HCT116 (cell line): ENCODE measurements around the gene SFTPA2. TPM values are rescaled to one million over a fixed set of nuclear protein-coding genes. Genes with fewer than 3 reads are reported as not detected.

Source experiments
- ATAC-seq: fragments of 200-7000 bp; cut with Tn5 transposase; 2 replicates; pipeline ENCODE4 v1.9.1; 2020; ENCODE audit warnings: mild to moderate bottlenecking, moderate library complexity
- BruUV-seq: library from RNA; stranded (reverse); fragments of 400-500 nt; replicated peaks from 2 replicates; lab custom pipeline; 2021; lab: Mats Ljungman, UMichigan
- CTCF ChIA-PET: fragments of 300-600 bp; sonication (Branson Sonifier 250); formaldehyde crosslinking; loops from one replicate; lab custom pipeline; 2021; ENCODE audit warnings: antibody characterized with exemption; lab: Charles Lee
- POLR2A ChIA-PET: fragments of 300-600, 350-600 bp; sonication (Branson Sonifier 250); formaldehyde crosslinking; loops from one replicate; lab custom pipeline; 2021; ENCODE audit warnings: antibody characterized with exemption; lab: Charles Lee
- RAD21 ChIA-PET, 2 experiments: fragments of 300-600 bp; sonication (Branson Sonifier 250); formaldehyde crosslinking; loops; one replicate each; lab custom pipeline; 2023; ENCODE audit warnings: low total read pairs in 2 of 2; ENCODE audit not compliant: uncharacterized antibody in 2 of 2, unreplicated experiment in 2 of 2, low non-redundant PET in 1 of 2; lab: Charles Lee
- DNase-seq: peaks from one replicate; pipeline ENCODE4 v3.0.0-alpha.2; 2010; ENCODE audit warnings: low read depth, low spot score
- H2AFZ ChIP-seq: fragments of 200-600 bp; shearing (Covaris generic), sonication (generic); 2 replicates; pipeline ENCODE4 v1.6.1; 2017; ENCODE audit warnings: low read depth, mixed run types, mixed read lengths, antibody characterized with exemption, low read length; ENCODE audit not compliant: poor library complexity, severe bottlenecking
- H3K27ac ChIP-seq: 2 replicates; pipeline ENCODE4 v1.5.1; 2012; ENCODE audit warnings: low read depth, low read length
- H3K27me3 ChIP-seq: fragments of 200-600 bp; sonication (generic); 2 replicates; pipeline ENCODE4 v1.6.1; 2016; ENCODE audit warnings: mixed run types, low read length, mixed read lengths; ENCODE audit not compliant: insufficient read depth
- H3K36me3 ChIP-seq, 2 experiments: fragments of 200-500 bp in 1 of 2; fragments of 200-600 bp in 1 of 2; sonication (Bioruptor generic) in 1 of 2; sonication (generic) in 1 of 2; 2 replicates each; pipeline versions ENCODE4 v1.5.1 to v1.6.1; 2014 to 2016; ENCODE audit warnings: low read length in 2 of 2, inconsistent platforms in 1 of 2, mixed read lengths in 1 of 2, mixed run types in 1 of 2; ENCODE audit not compliant: insufficient read depth in 2 of 2, control insufficient read depth in 1 of 2
- H3K4me1 ChIP-seq, 2 experiments: fragments of 200-600 bp in 1 of 2; sonication (generic) in 1 of 2; 2 replicates each; pipeline versions ENCODE4 v1.5.1 to v1.6.1; 2012 to 2017; ENCODE audit warnings: low read length in 2 of 2, inconsistent platforms in 1 of 2, mild to moderate bottlenecking in 1 of 2, mixed read lengths in 1 of 2, mixed run types in 1 of 2, moderate library complexity in 1 of 2; ENCODE audit not compliant: insufficient read depth in 2 of 2, control insufficient read depth in 1 of 2
- H3K4me2 ChIP-seq: fragments of 200-600 bp; sonication (generic); 2 replicates; pipeline ENCODE4 v1.6.1; 2017; ENCODE audit warnings: mixed run types, low read length, mixed read lengths
- H3K4me3 ChIP-seq, 2 experiments: fragments of 200-600 bp in 1 of 2; sonication (generic) in 1 of 2; replicated peaks in 1 of 2; 2 replicates each; pipeline ENCODE4 v1.5.1; 2011 to 2016; ENCODE audit warnings: low read length in 2 of 2, control low read depth in 1 of 2, low read depth in 1 of 2, mild to moderate bottlenecking in 1 of 2, mixed read lengths in 1 of 2, mixed run types in 1 of 2
- H3K79me2 ChIP-seq: fragments of 200-600 bp; sonication (generic); 2 replicates; pipeline ENCODE4 v1.6.1; 2017; ENCODE audit warnings: mild to moderate bottlenecking, mixed run types, low read length, moderate library complexity, mixed read lengths; ENCODE audit not compliant: insufficient read depth
- H3K9ac ChIP-seq: fragments of 200-600 bp; sonication (generic); 2 replicates; pipeline ENCODE4 v1.6.1; 2016; ENCODE audit warnings: low read length, mixed read lengths
- H3K9me2 ChIP-seq: fragments of 200-600 bp; sonication (generic), shearing (Covaris generic); 2 replicates; pipeline ENCODE4 v1.6.1; 2017; ENCODE audit warnings: mixed run types, mild to moderate bottlenecking, moderate library complexity; ENCODE audit not compliant: insufficient read depth
- H3K9me3 ChIP-seq, 2 experiments: fragments of 200-500 bp in 1 of 2; fragments of 200-600 bp in 1 of 2; sonication (Bioruptor generic) in 1 of 2; sonication (generic) in 1 of 2; 2 replicates each; pipeline ENCODE4 v1.6.1; 2014 to 2017; ENCODE audit warnings: low read length in 2 of 2, mixed read lengths in 2 of 2, inconsistent platforms in 1 of 2, low read depth in 1 of 2, mild to moderate bottlenecking in 1 of 2, mixed run types in 1 of 2, moderate library complexity in 1 of 2; ENCODE audit not compliant: control insufficient read depth in 1 of 2, insufficient read depth in 1 of 2
- H4K20me1 ChIP-seq: fragments of 200-600 bp; sonication (generic), shearing (Covaris generic); 2 replicates; pipeline ENCODE4 v1.6.1; 2017; ENCODE audit warnings: mixed run types, mild to moderate bottlenecking, moderate library complexity; ENCODE audit not compliant: insufficient read depth
- CBX3 ChIP-seq: IDR thresholded peaks from 2 replicates; pipeline ENCODE4 v1.6.1; 2012; ENCODE audit warnings: low read depth
- CEBPB ChIP-seq: IDR thresholded peaks from 2 replicates; pipeline ENCODE4 v1.6.1; 2012; ENCODE audit warnings: low read depth
- EGR1 ChIP-seq: IDR thresholded peaks from 2 replicates; pipeline ENCODE4 v1.6.1; 2012; ENCODE audit warnings: low read depth
- ELF1 ChIP-seq: IDR thresholded peaks from 2 replicates; pipeline ENCODE4 v1.6.1; 2012; ENCODE audit warnings: low read depth, borderline replicate concordance
- EZH2 ChIP-seq: fragments of 200-600 bp; sonication (generic); IDR thresholded peaks from 2 replicates; pipeline ENCODE4 v1.6.1; 2017; ENCODE audit warnings: antibody characterized with exemption, mixed run types
- FOSL1 ChIP-seq: IDR thresholded peaks from 2 replicates; pipeline ENCODE4 v1.6.1; 2012; ENCODE audit warnings: low read depth
- POLR2A ChIP-seq: IDR thresholded peaks from 2 replicates; pipeline ENCODE4 v1.7.0; 2011; ENCODE audit warnings: borderline replicate concordance; ENCODE audit not compliant: insufficient read depth, insufficient read length; ENCODE audit errors: extremely low read depth
- POLR2AphosphoS5 ChIP-seq: IDR thresholded peaks from 2 replicates; pipeline ENCODE4 v1.6.1; 2011; ENCODE audit warnings: mild to moderate bottlenecking, low read depth, low read length, moderate library complexity
- RAD21 ChIP-seq: IDR thresholded peaks from 2 replicates; pipeline ENCODE4 v1.6.1; 2012; ENCODE audit warnings: low read depth, mild to moderate bottlenecking
- SIN3A ChIP-seq: IDR thresholded peaks from 2 replicates; pipeline ENCODE4 v1.6.1; 2012; ENCODE audit warnings: low read depth
- SP1 ChIP-seq: IDR thresholded peaks from 2 replicates; pipeline ENCODE4 v1.6.1; 2012; ENCODE audit warnings: low read depth
- TCF7L2 ChIP-seq: IDR thresholded peaks from 2 replicates; pipeline ENCODE4 v1.7.0; 2011; ENCODE audit warnings: borderline replicate concordance, inconsistent platforms; ENCODE audit not compliant: insufficient read depth, insufficient read length; ENCODE audit errors: extremely low read depth
- YY1 ChIP-seq: IDR thresholded peaks from 2 replicates; pipeline ENCODE4 v1.6.1; 2011; ENCODE audit warnings: low read length, low read depth, moderate library complexity, mild to moderate bottlenecking; ENCODE audit not compliant: insufficient replicate concordance; ENCODE audit errors: extremely low read depth
- ZFX ChIP-seq: fragments of 450-650 bp; IDR thresholded peaks from 2 replicates; pipeline ENCODE4 v1.6.1; 2017
- ZNF274 ChIP-seq: fragments of 200-500 bp; sonication (Bioruptor generic); IDR thresholded peaks from 2 replicates; pipeline ENCODE4 v1.6.1; 2014; ENCODE audit warnings: mild to moderate bottlenecking, low read depth, low read length, inconsistent platforms
- intact Hi-C: fragments of 100-400 bp; cut with micrococcal nuclease; formaldehyde crosslinking; loops from 2 replicates; pipeline ENCODE4 v1.10.0; 2022
- total RNA-seq: library from RNA; stranded (reverse); gene quantifications from one replicate; pipeline ENCODE4 v1.2.1, GENCODE V29; 2021; ENCODE audit not compliant: unreplicated experiment
- TF ChIP-seq, protein P1 (sequence below): IDR thresholded peaks from 2 replicates; pipeline ENCODE4 v1.6.1; 2012; ENCODE audit warnings: low read depth
- TF ChIP-seq, protein P2 (sequence below), 3 experiments: fragments of 200-600 bp in 1 of 3; sonication (generic) in 1 of 3; IDR thresholded peaks in 2 of 3; conservative IDR thresholded peaks in 1 of 3; 2 replicates each; pipeline ENCODE4 v1.5.1; 2012 to 2017; ENCODE audit warnings: low read depth in 2 of 3, low read length in 2 of 3, antibody characterized with exemption in 1 of 3, borderline replicate concordance in 1 of 3, control low read depth in 1 of 3, mild to moderate bottlenecking in 1 of 3, mixed read lengths in 1 of 3, mixed run types in 1 of 3, moderate library complexity in 1 of 3; ENCODE audit not compliant: insufficient read depth in 1 of 3
- TF ChIP-seq, protein P3 (sequence below): IDR thresholded peaks from 2 replicates; pipeline ENCODE4 v1.6.1; 2012
- TF ChIP-seq, protein P4 (sequence below): IDR thresholded peaks from 2 replicates; pipeline ENCODE4 v1.6.1; 2011; ENCODE audit warnings: mild to moderate bottlenecking, low read length, moderate library complexity; ENCODE audit not compliant: insufficient replicate concordance; ENCODE audit errors: extremely low read depth

Gene SFTPA2
- total RNA-seq, 1 experiment from 2014 or later: 6.9 TPM

DNA sequence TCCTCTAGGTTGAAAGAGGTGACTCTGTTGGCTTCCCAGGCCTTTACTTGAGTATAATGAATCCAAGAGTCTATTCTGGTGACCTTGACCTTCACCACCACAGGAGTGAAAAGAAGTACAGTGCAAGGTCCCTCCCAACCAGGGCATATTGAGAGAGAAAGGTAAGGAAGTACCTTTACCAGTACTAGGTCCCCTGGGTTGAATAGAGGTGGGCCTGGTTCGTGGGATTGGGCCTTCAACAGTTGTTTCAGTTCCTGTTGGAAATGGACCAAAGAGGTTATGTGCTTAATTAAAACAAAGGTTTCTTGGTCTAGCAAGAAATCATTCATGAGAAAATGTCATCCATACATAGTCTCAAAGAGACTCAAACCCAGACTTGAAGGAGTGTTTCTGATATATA is 44.1 kb upstream of the SFTPA2 start:
- CTCF ChIA-PET: no interaction called here
- Histone ChIP-seq H3K27me3 (no peaks in the 10 kb centered on the region), H3K27ac (no peak overlapping the region), H3K4me1 (no peaks in the 10 kb centered on the region), H3K9me3 (no peaks in the 10 kb centered on the region)
- RAD21 ChIA-PET: no interaction called here
- no peak for TF ChIP-seq CEBPB
- TF ChIP-seq SIN3A: no peak
- TF ChIP-seq, protein P1, sequence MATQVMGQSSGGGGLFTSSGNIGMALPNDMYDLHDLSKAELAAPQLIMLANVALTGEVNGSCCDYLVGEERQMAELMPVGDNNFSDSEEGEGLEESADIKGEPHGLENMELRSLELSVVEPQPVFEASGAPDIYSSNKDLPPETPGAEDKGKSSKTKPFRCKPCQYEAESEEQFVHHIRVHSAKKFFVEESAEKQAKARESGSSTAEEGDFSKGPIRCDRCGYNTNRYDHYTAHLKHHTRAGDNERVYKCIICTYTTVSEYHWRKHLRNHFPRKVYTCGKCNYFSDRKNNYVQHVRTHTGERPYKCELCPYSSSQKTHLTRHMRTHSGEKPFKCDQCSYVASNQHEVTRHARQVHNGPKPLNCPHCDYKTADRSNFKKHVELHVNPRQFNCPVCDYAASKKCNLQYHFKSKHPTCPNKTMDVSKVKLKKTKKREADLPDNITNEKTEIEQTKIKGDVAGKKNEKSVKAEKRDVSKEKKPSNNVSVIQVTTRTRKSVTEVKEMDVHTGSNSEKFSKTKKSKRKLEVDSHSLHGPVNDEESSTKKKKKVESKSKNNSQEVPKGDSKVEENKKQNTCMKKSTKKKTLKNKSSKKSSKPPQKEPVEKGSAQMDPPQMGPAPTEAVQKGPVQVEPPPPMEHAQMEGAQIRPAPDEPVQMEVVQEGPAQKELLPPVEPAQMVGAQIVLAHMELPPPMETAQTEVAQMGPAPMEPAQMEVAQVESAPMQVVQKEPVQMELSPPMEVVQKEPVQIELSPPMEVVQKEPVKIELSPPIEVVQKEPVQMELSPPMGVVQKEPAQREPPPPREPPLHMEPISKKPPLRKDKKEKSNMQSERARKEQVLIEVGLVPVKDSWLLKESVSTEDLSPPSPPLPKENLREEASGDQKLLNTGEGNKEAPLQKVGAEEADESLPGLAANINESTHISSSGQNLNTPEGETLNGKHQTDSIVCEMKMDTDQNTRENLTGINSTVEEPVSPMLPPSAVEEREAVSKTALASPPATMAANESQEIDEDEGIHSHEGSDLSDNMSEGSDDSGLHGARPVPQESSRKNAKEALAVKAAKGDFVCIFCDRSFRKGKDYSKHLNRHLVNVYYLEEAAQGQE: no peak
- no peak for TF ChIP-seq YY1
- TF ChIP-seq, protein P2, sequence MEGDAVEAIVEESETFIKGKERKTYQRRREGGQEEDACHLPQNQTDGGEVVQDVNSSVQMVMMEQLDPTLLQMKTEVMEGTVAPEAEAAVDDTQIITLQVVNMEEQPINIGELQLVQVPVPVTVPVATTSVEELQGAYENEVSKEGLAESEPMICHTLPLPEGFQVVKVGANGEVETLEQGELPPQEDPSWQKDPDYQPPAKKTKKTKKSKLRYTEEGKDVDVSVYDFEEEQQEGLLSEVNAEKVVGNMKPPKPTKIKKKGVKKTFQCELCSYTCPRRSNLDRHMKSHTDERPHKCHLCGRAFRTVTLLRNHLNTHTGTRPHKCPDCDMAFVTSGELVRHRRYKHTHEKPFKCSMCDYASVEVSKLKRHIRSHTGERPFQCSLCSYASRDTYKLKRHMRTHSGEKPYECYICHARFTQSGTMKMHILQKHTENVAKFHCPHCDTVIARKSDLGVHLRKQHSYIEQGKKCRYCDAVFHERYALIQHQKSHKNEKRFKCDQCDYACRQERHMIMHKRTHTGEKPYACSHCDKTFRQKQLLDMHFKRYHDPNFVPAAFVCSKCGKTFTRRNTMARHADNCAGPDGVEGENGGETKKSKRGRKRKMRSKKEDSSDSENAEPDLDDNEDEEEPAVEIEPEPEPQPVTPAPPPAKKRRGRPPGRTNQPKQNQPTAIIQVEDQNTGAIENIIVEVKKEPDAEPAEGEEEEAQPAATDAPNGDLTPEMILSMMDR (IDR thresholded peaks at IDR 0.05 in 2 of 3, conservative IDR thresholded peaks at IDR 0.05 in 1 of 3; ENCODE audit: borderline replicate concordance in 1 of 3, insufficient read depth in 1 of 3, low read depth in 2 of 3, low read length in 2 of 3): no peak
- TF ChIP-seq POLR2AphosphoS5: no peak
- TF ChIP-seq, protein P3, sequence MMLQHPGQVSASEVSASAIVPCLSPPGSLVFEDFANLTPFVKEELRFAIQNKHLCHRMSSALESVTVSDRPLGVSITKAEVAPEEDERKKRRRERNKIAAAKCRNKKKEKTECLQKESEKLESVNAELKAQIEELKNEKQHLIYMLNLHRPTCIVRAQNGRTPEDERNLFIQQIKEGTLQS: no peak
- no peak for TF ChIP-seq POLR2A
- TF ChIP-seq FOSL1: no peak
- TF ChIP-seq EZH2: no peak
- TF ChIP-seq SP1: no peak
- no peak for TF ChIP-seq ZNF274
- no peak for TF ChIP-seq ELF1
- no peak for TF ChIP-seq EGR1
- no peak for TF ChIP-seq RAD21
- TF ChIP-seq ZFX: no peak
- TF ChIP-seq TCF7L2: no peak
- no peak for TF ChIP-seq CBX3
- TF ChIP-seq, protein P4, sequence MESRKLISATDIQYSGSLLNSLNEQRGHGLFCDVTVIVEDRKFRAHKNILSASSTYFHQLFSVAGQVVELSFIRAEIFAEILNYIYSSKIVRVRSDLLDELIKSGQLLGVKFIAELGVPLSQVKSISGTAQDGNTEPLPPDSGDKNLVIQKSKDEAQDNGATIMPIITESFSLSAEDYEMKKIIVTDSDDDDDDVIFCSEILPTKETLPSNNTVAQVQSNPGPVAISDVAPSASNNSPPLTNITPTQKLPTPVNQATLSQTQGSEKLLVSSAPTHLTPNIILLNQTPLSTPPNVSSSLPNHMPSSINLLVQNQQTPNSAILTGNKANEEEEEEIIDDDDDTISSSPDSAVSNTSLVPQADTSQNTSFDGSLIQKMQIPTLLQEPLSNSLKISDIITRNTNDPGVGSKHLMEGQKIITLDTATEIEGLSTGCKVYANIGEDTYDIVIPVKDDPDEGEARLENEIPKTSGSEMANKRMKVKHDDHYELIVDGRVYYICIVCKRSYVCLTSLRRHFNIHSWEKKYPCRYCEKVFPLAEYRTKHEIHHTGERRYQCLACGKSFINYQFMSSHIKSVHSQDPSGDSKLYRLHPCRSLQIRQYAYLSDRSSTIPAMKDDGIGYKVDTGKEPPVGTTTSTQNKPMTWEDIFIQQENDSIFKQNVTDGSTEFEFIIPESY: no peak
- TF ChIP-seq, all 23 proteins: peak for 0
- no peaks in the 10 kb centered on the region for H3K79me2 ChIP-seq
- no peak for DNase-seq
- H3K4me2 ChIP-seq: no peak overlapping the region
- no peaks in the 10 kb centered on the region for H3K9me2 ChIP-seq
- intact Hi-C loops: no loop called here
- no peak overlapping the region for H3K4me3 ChIP-seq
- POLR2A ChIA-PET: no interaction called here
- no peak for ATAC-seq
- BruUV-seq: no TSS peak
- no peak overlapping the region for H3K9ac ChIP-seq
- H4K20me1 ChIP-seq: no peaks in the 10 kb centered on the region
- H3K36me3 ChIP-seq: no peaks in the 10 kb centered on the region
- H2AFZ ChIP-seq: no peak overlapping the region
